Measurements from ENCODE around the gene PTGER1.
"Not testable (repeated sequence)": the region's sequence is repeated elsewhere in the genome, so short reads cannot be mapped to it uniquely, and the experiment has no call there.

PTGER1 gene

GRCh38 chr19:14460935-14461334, 14.2 kb downstream of the PTGER1 start:
- Histone ChIP-seq H2BK15ac (ENCODE audit: low read depth, poor library complexity, severe bottlenecking) (no peak overlapping the region), H3K9me3 (ENCODE audit: control insufficient read depth, low read length) (no peaks in the 10 kb centered on the region), H3K27ac (ENCODE audit: low read length, poor library complexity, severe bottlenecking) (no peak overlapping the region), H3K4me2 (ENCODE audit: low read length, poor library complexity, severe bottlenecking) (no peak overlapping the region), H2BK120ac (ENCODE audit: low read depth, low read length) (no peak overlapping the region), H3K9ac (ENCODE audit: low read length) (no peak overlapping the region), H2AFZ (ENCODE audit: low read depth, low read length) (no peak overlapping the region), H2BK12ac (ENCODE audit: low read length in 2 of 2) (no peak overlapping the region), H3K4me3 (ENCODE audit: insufficient read depth in 1 of 2, low read depth in 1 of 2, low read length in 2 of 2) (no peak overlapping the region), H3K27me3 (ENCODE audit: control insufficient read depth in 1 of 2, insufficient read depth in 1 of 2, low read length in 2 of 2) (no peaks in the 10 kb centered on the region), H2AK5ac (ENCODE audit: low read length, severe bottlenecking) (no peak overlapping the region), H3K36me3 (ENCODE audit: control insufficient read depth in 1 of 2, insufficient read depth in 2 of 2, low read depth in 1 of 2, low read length in 2 of 2) (peaks cover 49 to 78% of the 10 kb centered on the region in 2 experiments), H3K4me1 (ENCODE audit: control insufficient read depth, insufficient read depth, low read depth, low read length) (peaks cover 1% of the 10 kb centered on the region), H3K23ac (ENCODE audit: low read length in 2 of 2) (no peak overlapping the region), H2BK5ac (ENCODE audit: low read depth, low read length, poor library complexity, severe bottlenecking) (no peak overlapping the region), H3K14ac (ENCODE audit: low read length in 2 of 2) (no peak overlapping the region), H3K79me1 (replicated peaks; ENCODE audit: low read length, poor library complexity, severe bottlenecking) (peaks cover 3% of the 10 kb centered on the region), H4K91ac (ENCODE audit: low read length) (no peak overlapping the region), H4K8ac (ENCODE audit: low read length) (no peak overlapping the region), H3K4ac (ENCODE audit: low read depth in 1 of 2, low read length in 2 of 2) (no peak overlapping the region), H3K18ac (ENCODE audit: low read depth in 1 of 2, low read length in 2 of 2) (no peak overlapping the region)
- WGBS = 95% methylated on average over 2 of the region's 2 CpGs
- DNase-seq = no peak

GRCh38 chr19:14459703-14460102, 15.5 kb downstream of the PTGER1 start:
- H3K9ac ChIP-seq (ENCODE audit: low read length) = no peak overlapping the region
- H4K91ac ChIP-seq (ENCODE audit: low read length) = no peak overlapping the region
- no peak overlapping the region for H2AK5ac ChIP-seq (ENCODE audit: low read length, severe bottlenecking)
- H2BK12ac ChIP-seq (ENCODE audit: low read length in 2 of 2) = no peak overlapping the region
- H2BK15ac ChIP-seq (ENCODE audit: low read depth, poor library complexity, severe bottlenecking) = no peak overlapping the region
- no peak for DNase-seq
- no peak overlapping the region for H3K4me3 ChIP-seq (ENCODE audit: insufficient read depth in 1 of 2, low read depth in 1 of 2, low read length in 2 of 2)
- H3K23ac ChIP-seq (ENCODE audit: low read length in 2 of 2) = no peak overlapping the region
- no peak overlapping the region for H2AFZ ChIP-seq (ENCODE audit: low read depth, low read length)
- no peak overlapping the region for H2BK5ac ChIP-seq (ENCODE audit: low read depth, low read length, poor library complexity, severe bottlenecking)
- no peaks in the 10 kb centered on the region for H3K27me3 ChIP-seq (ENCODE audit: control insufficient read depth in 1 of 2, insufficient read depth in 1 of 2, low read length in 2 of 2)
- no peak overlapping the region for H3K18ac ChIP-seq (ENCODE audit: low read depth in 1 of 2, low read length in 2 of 2)
- no peak overlapping the region for H3K27ac ChIP-seq (ENCODE audit: low read length, poor library complexity, severe bottlenecking)
- no peak overlapping the region for H3K4me2 ChIP-seq (ENCODE audit: low read length, poor library complexity, severe bottlenecking)
- 83% methylated on average over 5 of the region's 5 CpGs for WGBS
- H3K9me3 ChIP-seq (ENCODE audit: control insufficient read depth, low read length) = no peaks in the 10 kb centered on the region
- no peak overlapping the region for H3K14ac ChIP-seq (ENCODE audit: low read length in 2 of 2)
- H3K4ac ChIP-seq (ENCODE audit: low read depth in 1 of 2, low read length in 2 of 2) = no peak overlapping the region
- no peak overlapping the region for H4K8ac ChIP-seq (ENCODE audit: low read length)
- H3K36me3 ChIP-seq (ENCODE audit: control insufficient read depth in 1 of 2, insufficient read depth in 2 of 2, low read depth in 1 of 2, low read length in 2 of 2) = peaks cover 46 to 77% of the 10 kb centered on the region in 2 experiments
- no peak overlapping the region for H2BK120ac ChIP-seq (ENCODE audit: low read depth, low read length)
- H3K79me1 ChIP-seq (replicated peaks; ENCODE audit: low read length, poor library complexity, severe bottlenecking) = peaks cover under 1% of the 10 kb centered on the region
- H3K4me1 ChIP-seq (ENCODE audit: control insufficient read depth, insufficient read depth, low read depth, low read length) = peaks cover 1% of the 10 kb centered on the region

GRCh38 chr19:14452303-14452702, 22.9 kb downstream of the PTGER1 start:
- H4K8ac ChIP-seq (ENCODE audit: low read length); H2BK5ac ChIP-seq (ENCODE audit: low read depth, low read length, poor library complexity, severe bottlenecking); H2BK120ac ChIP-seq (ENCODE audit: low read depth, low read length); H2BK15ac ChIP-seq (ENCODE audit: low read depth, poor library complexity, severe bottlenecking); H3K23ac ChIP-seq (ENCODE audit: low read length in 2 of 2); H4K91ac ChIP-seq (ENCODE audit: low read length); H3K4me3 ChIP-seq (ENCODE audit: insufficient read depth in 1 of 2, low read depth in 1 of 2, low read length in 2 of 2); H3K4me1 ChIP-seq (ENCODE audit: control insufficient read depth, insufficient read depth, low read depth, low read length); H3K4me2 ChIP-seq (ENCODE audit: low read length, poor library complexity, severe bottlenecking); H3K27me3 ChIP-seq (ENCODE audit: control insufficient read depth in 1 of 2, insufficient read depth in 1 of 2, low read length in 2 of 2); H3K9ac ChIP-seq (ENCODE audit: low read length); H2AFZ ChIP-seq (ENCODE audit: low read depth, low read length); H3K27ac ChIP-seq (ENCODE audit: low read length, poor library complexity, severe bottlenecking); H3K79me1 ChIP-seq (replicated peaks; ENCODE audit: low read length, poor library complexity, severe bottlenecking); H3K14ac ChIP-seq (ENCODE audit: low read length in 2 of 2); H3K9me3 ChIP-seq (ENCODE audit: control insufficient read depth, low read length); H2AK5ac ChIP-seq (ENCODE audit: low read length, severe bottlenecking); DNase-seq; H2BK12ac ChIP-seq (ENCODE audit: low read length in 2 of 2); H3K4ac ChIP-seq (ENCODE audit: low read depth in 1 of 2, low read length in 2 of 2); H3K18ac ChIP-seq (ENCODE audit: low read depth in 1 of 2, low read length in 2 of 2): not testable (repeated sequence)
- WGBS = 100% methylated on average over 3 of the region's 3 CpGs
- H3K36me3 ChIP-seq (ENCODE audit: control insufficient read depth in 1 of 2, insufficient read depth in 2 of 2, low read depth in 1 of 2, low read length in 2 of 2) = peaks cover 54 to 70% of the 10 kb centered on the region in 2 experiments

GRCh38 chr19:14450876-14451275, 24.3 kb downstream of the PTGER1 start:
- Histone ChIP-seq H3K27me3 (ENCODE audit: control insufficient read depth in 1 of 2, insufficient read depth in 1 of 2, low read length in 2 of 2) (no peaks in the 10 kb centered on the region), H3K9ac (ENCODE audit: low read length) (no peak overlapping the region), H2BK15ac (ENCODE audit: low read depth, poor library complexity, severe bottlenecking) (no peak overlapping the region), H2AFZ (ENCODE audit: low read depth, low read length) (no peak overlapping the region), H3K79me1 (replicated peaks; ENCODE audit: low read length, poor library complexity, severe bottlenecking) (peaks cover 8% of the 10 kb centered on the region), H2AK5ac (ENCODE audit: low read length, severe bottlenecking) (no peak overlapping the region), H4K91ac (ENCODE audit: low read length) (no peak overlapping the region), H2BK5ac (ENCODE audit: low read depth, low read length, poor library complexity, severe bottlenecking) (no peak overlapping the region), H3K4me3 (ENCODE audit: insufficient read depth in 1 of 2, low read depth in 1 of 2, low read length in 2 of 2) (no peak overlapping the region), H3K14ac (ENCODE audit: low read length in 2 of 2) (no peak overlapping the region), H3K4me2 (ENCODE audit: low read length, poor library complexity, severe bottlenecking) (no peak overlapping the region), H2BK12ac (ENCODE audit: low read length in 2 of 2) (no peak overlapping the region), H2BK120ac (ENCODE audit: low read depth, low read length) (no peak overlapping the region), H3K4me1 (ENCODE audit: control insufficient read depth, insufficient read depth, low read depth, low read length) (peaks cover 3% of the 10 kb centered on the region), H3K27ac (ENCODE audit: low read length, poor library complexity, severe bottlenecking) (no peak overlapping the region), H3K9me3 (ENCODE audit: control insufficient read depth, low read length) (no peaks in the 10 kb centered on the region), H3K23ac (ENCODE audit: low read length in 2 of 2) (no peak overlapping the region), H3K18ac (ENCODE audit: low read depth in 1 of 2, low read length in 2 of 2) (no peak overlapping the region), H3K36me3 (ENCODE audit: control insufficient read depth in 1 of 2, insufficient read depth in 2 of 2, low read depth in 1 of 2, low read length in 2 of 2) (peaks cover 68 to 73% of the 10 kb centered on the region in 2 experiments), H4K8ac (ENCODE audit: low read length) (no peak overlapping the region), H3K4ac (ENCODE audit: low read depth in 1 of 2, low read length in 2 of 2) (no peak overlapping the region)
- over 99% methylated on average over 19 of the region's 19 CpGs for whole genome bisulfite sequencing
- no peak for DNase-seq

Measured in mesenchymal stem cell (in vitro differentiated cells and primary cell).